ENCODE data around the gene RALGAPA2. TPM values are rescaled to one million over a fixed set of nuclear protein-coding genes. Genes with fewer than 3 reads are reported as not detected.

RALGAPA2 gene
- total and polyA plus RNA-seq, 2 experiments from 2014 or later = 13.1 to 43.4 TPM

- Mint-ChIP-seq H3K36me3 (ENCODE audit: low read depth) (peaks cover 2% of the 10 kb centered on the region; the same call in 1 of the 3 replicates), H3K27me3 (ENCODE audit: insufficient read depth, low read depth, poor library complexity) (peaks cover 76% of the 10 kb centered on the region), H3K27ac (no peak overlapping the region), H3K9me3 (peaks cover 10% of the 10 kb centered on the region), H3K4me3 (peak overlapping the region; percentile 76), H3K4me1 (peaks cover 38% of the 10 kb centered on the region)
- H3K9me2 ChIP-seq (ENCODE audit: insufficient read depth) = no peaks in the 10 kb centered on the region
- H3K79me2 ChIP-seq (replicated peaks; ENCODE audit: insufficient read depth) = no peaks in the 10 kb centered on the region
- peak overlapping the region; percentile 57 for H2AFZ ChIP-seq
- H3K27ac ChIP-seq (ENCODE audit: low read depth) = no peak overlapping the region
- ATAC-seq (peak; percentile 1; the same call in 2 of the 3 replicates), DNase-seq (ENCODE audit: low spot score) (peak; percentile 84)
- H3K27me3 ChIP-seq (ENCODE audit: insufficient read depth) = peaks cover 87% of the 10 kb centered on the region
- no peaks in the 10 kb centered on the region for H4K20me1 ChIP-seq (replicated peaks; ENCODE audit: insufficient read depth)
- H3K4me1 ChIP-seq (ENCODE audit: insufficient read depth) = peaks cover 32% of the 10 kb centered on the region
- no peaks in the 10 kb centered on the region for H3K36me3 ChIP-seq (ENCODE audit: insufficient read depth)
- H3K4me2 ChIP-seq = peak overlapping the region; percentile 88
- no peak for TF ChIP-seq JUNB (IDR thresholded peaks at IDR 0.05; ENCODE audit: unreplicated experiment)
- no peak for TF ChIP-seq EZH2 (IDR thresholded peaks at IDR 0.05; ENCODE audit: low read depth, unreplicated experiment)
- TF ChIP-seq CREB1 (CRISPR knock-in tag; IDR thresholded peaks at IDR 0.05; ENCODE audit: low read depth) = no peak
- no peak for TF ChIP-seq REST (IDR thresholded peaks at IDR 0.05; ENCODE audit: unreplicated experiment)
- no peak for TF ChIP-seq CTCF (conservative IDR thresholded peaks at IDR 0.05; ENCODE audit: low read depth in 2 of 2)
- no peak for TF ChIP-seq ZNF462 (CRISPR knock-in tag; IDR thresholded peaks at IDR 0.05)
- no peak for TF ChIP-seq ZNF331 (CRISPR knock-in tag; IDR thresholded peaks at IDR 0.05; ENCODE audit: low read depth)
- no peak for TF ChIP-seq ETS1 (IDR thresholded peaks at IDR 0.05)
- no peak for TF ChIP-seq ZNF114 (CRISPR knock-in tag; IDR thresholded peaks at IDR 0.05)
- no peak for TF ChIP-seq EZH2phosphoT487 (IDR thresholded peaks at IDR 0.05; ENCODE audit: unreplicated experiment)
- no peak for TF ChIP-seq NANOG (IDR thresholded peaks at IDR 0.05; ENCODE audit: borderline replicate concordance)
- TF ChIP-seq POLR2AphosphoS5 (IDR thresholded peaks at IDR 0.05; ENCODE audit: low read depth) = no peak
- TF ChIP-seq STAT1 (IDR thresholded peaks at IDR 0.05; ENCODE audit: unreplicated experiment) = no peak
- peaks cover 14% of the 10 kb centered on the region for H3F3A ChIP-seq (replicated peaks; ENCODE audit: low read depth)
- H3K4me3 ChIP-seq = peak overlapping the region; percentile 61
Observed at GRCh38 chr20:20362774-20363433, 349.5 kb downstream of the RALGAPA2 start.
